ENCODE measurements around the gene ERAL1. TPM values are rescaled to one million over a fixed set of nuclear protein-coding genes. Genes with fewer than 3 reads are reported as not detected.

ERAL1 gene
- total and polyA plus RNA-seq, 2 of the 8 experiments (the other 6 are each of a cell fraction or from before 2014, with no cell fraction given), result 67.8 to 122 TPM

- TF ChIP-seq JUND (IDR thresholded peaks at IDR 0.05; ENCODE audit: low read length) (no peak), HDAC6 (IDR thresholded peaks at IDR 0.05; ENCODE audit: low read depth, low read length) (no peak), YY1 (IDR thresholded peaks at IDR 0.05; ENCODE audit: low read depth, low read length) (no peak), NRF1 (IDR thresholded peaks at IDR 0.05; ENCODE audit: low read depth, low read length) (no peak), POLR2AphosphoS5 (IDR thresholded peaks at IDR 0.05; ENCODE audit: low read depth, low read length) (peak; percentile 78), ATF3 (IDR thresholded peaks at IDR 0.05; ENCODE audit: insufficient read depth, low read depth, low read length) (no peak), CTCF (IDR thresholded peaks at IDR 0.05; ENCODE audit: control extremely low read depth in 1 of 3, insufficient read depth in 1 of 3, low read depth in 1 of 3, low read length in 3 of 3) (no peak), GABPA (IDR thresholded peaks at IDR 0.05; ENCODE audit: borderline replicate concordance, insufficient read depth, low read length) (no peak), CBX5 (IDR thresholded peaks at IDR 0.05; ENCODE audit: low read depth, low read length) (no peak), EP300 (IDR thresholded peaks at IDR 0.05; ENCODE audit: borderline replicate concordance in 1 of 2, low read depth in 2 of 2, low read length in 2 of 2) (peak in 1 of 2 experiments; percentile 35; a peak in 1 of 3 replicates), MAX (IDR thresholded peaks at IDR 0.05) (no peak; the same call in 1 of the 2 replicates), CBX8 (IDR thresholded peaks at IDR 0.05; ENCODE audit: borderline replicate concordance, low read depth, low read length) (no peak), CHD1 (IDR thresholded peaks at IDR 0.05; ENCODE audit: low read depth, low read length) (no peak), SIRT6 (IDR thresholded peaks at IDR 0.05; ENCODE audit: low read length) (no peak), TAF1 (IDR thresholded peaks at IDR 0.05; ENCODE audit: low read depth, low read length) (peak; percentile 56), KDM1A (IDR thresholded peaks at IDR 0.05; ENCODE audit: borderline replicate concordance, low read length) (no peak), CHD2 (IDR thresholded peaks at IDR 0.05; ENCODE audit: low read length) (peak; percentile 86), TBP (IDR thresholded peaks at IDR 0.05; ENCODE audit: low read depth, low read length) (peak; percentile 66), HDAC2 (IDR thresholded peaks at IDR 0.05; ENCODE audit: borderline replicate concordance in 1 of 2, low read depth in 2 of 2, low read length in 2 of 2) (peak in 1 of 2 experiments; percentile 50; a peak in 1 of 4 replicates), JUN (IDR thresholded peaks at IDR 0.05; ENCODE audit: low read depth, low read length) (no peak), NANOG (IDR thresholded peaks at IDR 0.05; ENCODE audit: insufficient read depth, low read depth, low read length, poor library complexity, severe bottlenecking) (no peak)
Observed at GRCh38 chr17:28812091-28812747, 42.6 kb upstream of the ERAL1 start (continued).

All from H1 (cell line).